Activated naive CD8-positive, alpha-beta T cell treated with anti-CD3 and anti-CD28 coated beads, Interleukin-2, amount 50 U/mL, for 24 hours (primary cell): ENCODE results near the gene ASCL4.

Experiments
- ATAC-seq: fragments of 150-1000 bp; cut with Tn5 transposase; one replicate; pipeline ENCODE4 v1.10.0; 2021
- DNase-seq: peaks from one replicate; pipeline ENCODE4 v3.0.0; 2021
- H3K27ac Mint-ChIP-seq: one replicate; pipeline ENCODE4 v1.8.0; 2021; ENCODE audit warnings: mild to moderate bottlenecking, mixed read lengths
- H3K27me3 Mint-ChIP-seq: one replicate; pipeline ENCODE4 v1.8.0; 2021; ENCODE audit warnings: mixed read lengths
- H3K36me3 Mint-ChIP-seq: one replicate; pipeline ENCODE4 v1.8.0; 2021; ENCODE audit warnings: low read depth, mixed read lengths
- H3K4me1 Mint-ChIP-seq: one replicate; pipeline ENCODE4 v1.8.0; 2021; ENCODE audit warnings: mixed read lengths
- H3K4me3 Mint-ChIP-seq: one replicate; pipeline ENCODE4 v1.8.0; 2021; ENCODE audit warnings: mild to moderate bottlenecking, moderate library complexity, mixed read lengths
- H3K9me3 Mint-ChIP-seq: one replicate; pipeline ENCODE4 v1.8.0; 2021; ENCODE audit warnings: mixed read lengths

ASCL4 gene

DNA sequence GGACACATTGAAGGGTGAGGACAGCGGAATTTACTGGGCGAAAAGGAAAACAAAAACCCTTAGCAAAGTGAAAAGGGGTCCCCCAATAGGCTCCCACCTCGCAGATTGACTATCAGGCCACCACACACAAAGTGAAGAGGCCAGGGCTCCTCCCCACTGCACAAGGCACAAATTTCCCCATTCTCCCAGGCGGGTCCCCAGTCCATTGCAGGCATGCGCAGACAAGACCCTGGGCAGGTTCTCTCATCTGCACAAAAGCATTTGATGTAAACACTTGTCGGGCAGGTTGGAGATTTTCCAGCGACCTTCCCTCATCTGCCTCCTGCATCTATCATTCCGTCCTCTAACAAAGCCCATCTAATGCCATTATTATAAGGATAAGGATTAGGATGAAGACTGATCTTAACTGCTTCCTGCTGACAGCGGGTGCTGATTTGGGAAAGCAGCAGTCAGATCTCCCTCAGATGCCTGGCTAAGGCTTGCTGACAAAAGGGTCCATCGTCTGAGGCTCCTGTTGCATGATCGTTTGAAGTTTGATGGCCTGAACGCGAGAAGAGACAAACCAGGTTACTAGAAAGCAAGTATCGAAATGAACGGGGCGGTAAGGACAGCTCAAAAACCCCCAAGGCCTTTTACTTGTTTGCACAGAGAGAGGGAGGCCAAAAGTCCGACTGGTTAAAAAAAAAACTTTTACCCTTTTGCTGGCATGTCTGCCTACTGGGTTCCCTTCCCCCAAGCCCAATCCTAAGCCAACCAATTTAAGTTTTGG, 14.4 kb downstream of the ASCL4 start:
- no peak overlapping the region for H3K4me3 Mint-ChIP-seq
- H3K4me1 Mint-ChIP-seq, result no peaks in the 10 kb centered on the region
- peaks cover 8% of the 10 kb centered on the region for H3K9me3 Mint-ChIP-seq
- ATAC-seq, result no peak
- H3K27ac Mint-ChIP-seq, result no peak overlapping the region
- DNase-seq, result no peak
- peaks cover 2% of the 10 kb centered on the region for H3K27me3 Mint-ChIP-seq
- H3K36me3 Mint-ChIP-seq, result no peaks in the 10 kb centered on the region

DNA sequence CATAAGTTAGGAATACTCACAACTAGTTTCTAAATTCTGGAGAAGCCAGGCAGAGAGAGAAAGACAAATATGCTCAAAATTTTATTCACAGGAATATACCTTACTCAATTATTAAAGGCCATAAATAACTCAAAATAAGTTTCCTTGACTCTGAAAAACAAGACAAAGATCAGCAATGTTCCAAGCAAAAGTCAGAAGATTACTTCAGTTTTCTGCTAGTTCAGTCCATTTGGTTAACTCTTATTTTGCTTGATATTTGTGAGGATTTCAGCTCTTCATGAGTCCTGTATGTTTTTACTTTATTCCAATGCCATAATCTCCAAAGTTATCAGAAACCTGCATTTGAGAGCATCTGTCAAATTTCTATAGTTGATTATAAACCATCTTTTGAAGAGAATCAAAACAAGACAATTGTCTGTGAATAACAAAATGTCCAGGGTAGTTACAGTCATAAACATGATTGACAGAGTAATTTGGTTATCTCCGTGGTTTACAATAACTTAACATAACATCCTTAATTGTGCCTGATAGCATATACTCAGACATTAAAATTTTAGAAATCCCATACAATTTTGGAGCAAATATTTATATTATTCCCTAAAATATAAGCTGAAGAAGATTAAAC, 17.1 kb downstream of the ASCL4 start:
- DNase-seq (no peak), ATAC-seq (no peak)
- Mint-ChIP-seq H3K27ac (no peak overlapping the region), H3K4me1 (no peaks in the 10 kb centered on the region), H3K27me3 (peaks cover 14% of the 10 kb centered on the region), H3K4me3 (no peak overlapping the region), H3K36me3 (no peaks in the 10 kb centered on the region), H3K9me3 (peaks cover 8% of the 10 kb centered on the region)

DNA sequence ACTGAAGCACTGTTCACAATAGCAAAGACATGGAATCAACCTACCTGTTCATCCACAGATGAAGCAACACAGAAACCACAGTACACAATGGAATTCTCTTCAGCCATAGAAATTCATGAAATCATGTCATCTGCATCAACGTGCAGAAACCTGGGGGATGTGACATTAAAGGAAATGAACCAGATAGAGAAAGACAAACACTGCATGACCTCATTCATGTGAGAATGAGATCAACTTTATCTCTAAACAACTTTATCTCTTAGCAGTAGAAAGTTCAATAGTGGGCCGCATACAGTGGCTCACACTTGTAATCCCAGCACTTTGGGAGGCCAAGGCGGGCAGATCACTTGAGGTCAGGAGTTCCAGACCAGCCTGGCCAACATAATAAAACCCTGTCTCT, 19.9 kb downstream of the ASCL4 start:
- H3K27me3 Mint-ChIP-seq, result peaks cover 15% of the 10 kb centered on the region
- peaks cover 8% of the 10 kb centered on the region for H3K9me3 Mint-ChIP-seq
- H3K4me1 Mint-ChIP-seq, result no peaks in the 10 kb centered on the region
- H3K36me3 Mint-ChIP-seq, result no peaks in the 10 kb centered on the region
- H3K27ac Mint-ChIP-seq, result no peak overlapping the region
- H3K4me3 Mint-ChIP-seq, result no peak overlapping the region
- ATAC-seq (no peak), DNase-seq (no peak)

DNA sequence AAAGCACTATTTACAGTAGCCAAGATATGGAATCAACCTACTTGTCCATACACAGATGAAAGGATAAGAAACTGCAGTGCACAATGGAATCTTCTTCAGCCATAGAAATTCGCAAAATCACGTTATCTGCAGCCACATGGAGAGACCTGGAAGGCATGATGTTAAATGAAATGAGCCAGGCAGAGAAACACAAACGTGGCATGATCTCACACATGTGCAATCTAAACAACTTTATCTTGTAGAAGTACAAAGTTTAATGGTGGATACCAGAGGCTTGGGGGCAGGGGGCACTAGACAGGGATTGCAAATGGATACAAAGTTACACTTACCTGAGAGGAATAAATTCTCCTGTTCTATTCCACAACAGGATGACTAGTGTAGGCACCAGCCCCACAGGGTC, 24.1 kb downstream of the ASCL4 start:
- no peak for ATAC-seq
- Mint-ChIP-seq H3K36me3 (no peaks in the 10 kb centered on the region), H3K9me3 (no peaks in the 10 kb centered on the region), H3K27ac (no peak overlapping the region), H3K27me3 (peaks cover 18% of the 10 kb centered on the region), H3K4me1 (no peaks in the 10 kb centered on the region), H3K4me3 (no peak overlapping the region)
- no peak for DNase-seq

DNA sequence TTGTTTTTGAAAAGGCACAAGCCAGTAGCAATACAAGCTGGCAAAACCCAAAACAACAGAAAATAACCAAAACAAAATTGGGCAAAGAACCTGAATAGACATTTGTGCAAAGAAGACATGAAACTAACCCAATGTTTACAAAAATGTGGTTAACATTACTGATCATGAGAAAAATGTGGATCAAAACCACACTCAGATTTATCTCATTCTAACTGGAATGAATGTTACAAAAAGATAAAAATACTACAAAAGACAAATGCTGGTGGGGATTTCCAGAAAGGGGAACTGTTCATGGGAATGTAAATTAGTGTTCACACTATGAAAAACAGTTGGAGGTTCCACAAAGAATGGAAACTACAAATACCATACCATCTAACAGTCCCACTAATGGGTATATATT, 26.6 kb downstream of the ASCL4 start:
- ATAC-seq (no peak), DNase-seq (no peak)
- no peaks in the 10 kb centered on the region for H3K4me1 Mint-ChIP-seq

DNA sequence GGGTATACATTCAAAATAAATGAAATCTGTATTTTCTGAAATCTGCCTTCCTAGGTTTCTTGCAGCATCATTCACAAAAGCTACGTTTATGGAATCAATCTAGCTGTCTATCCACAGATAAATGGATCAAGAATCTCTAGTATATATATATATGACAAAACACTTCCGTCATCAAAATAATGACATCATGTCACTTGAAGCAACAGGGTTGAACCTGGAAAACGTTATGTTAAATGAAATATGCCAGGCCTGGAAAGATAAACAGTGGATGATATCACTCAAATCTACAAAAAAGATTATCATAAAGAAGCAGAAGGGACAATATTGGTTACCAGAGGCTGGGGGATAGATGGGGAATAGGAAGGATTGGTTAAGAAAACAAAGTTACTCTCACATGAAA, 28.6 kb downstream of the ASCL4 start:
- H3K4me1 Mint-ChIP-seq, result no peaks in the 10 kb centered on the region
- H3K36me3 Mint-ChIP-seq, result no peaks in the 10 kb centered on the region
- H3K9me3 Mint-ChIP-seq, result no peaks in the 10 kb centered on the region
- DNase-seq (no peak), ATAC-seq (no peak)
- no peak overlapping the region for H3K27ac Mint-ChIP-seq
- H3K4me3 Mint-ChIP-seq, result no peak overlapping the region
- peaks cover 4% of the 10 kb centered on the region for H3K27me3 Mint-ChIP-seq

More for the DNA sequence above, 26.6 kb downstream of the ASCL4 start:
- Mint-ChIP-seq H3K27me3 (peaks cover 4% of the 10 kb centered on the region), H3K4me3 (no peak overlapping the region), H3K9me3 (no peaks in the 10 kb centered on the region), H3K36me3 (no peaks in the 10 kb centered on the region), H3K27ac (no peak overlapping the region)

DNA sequence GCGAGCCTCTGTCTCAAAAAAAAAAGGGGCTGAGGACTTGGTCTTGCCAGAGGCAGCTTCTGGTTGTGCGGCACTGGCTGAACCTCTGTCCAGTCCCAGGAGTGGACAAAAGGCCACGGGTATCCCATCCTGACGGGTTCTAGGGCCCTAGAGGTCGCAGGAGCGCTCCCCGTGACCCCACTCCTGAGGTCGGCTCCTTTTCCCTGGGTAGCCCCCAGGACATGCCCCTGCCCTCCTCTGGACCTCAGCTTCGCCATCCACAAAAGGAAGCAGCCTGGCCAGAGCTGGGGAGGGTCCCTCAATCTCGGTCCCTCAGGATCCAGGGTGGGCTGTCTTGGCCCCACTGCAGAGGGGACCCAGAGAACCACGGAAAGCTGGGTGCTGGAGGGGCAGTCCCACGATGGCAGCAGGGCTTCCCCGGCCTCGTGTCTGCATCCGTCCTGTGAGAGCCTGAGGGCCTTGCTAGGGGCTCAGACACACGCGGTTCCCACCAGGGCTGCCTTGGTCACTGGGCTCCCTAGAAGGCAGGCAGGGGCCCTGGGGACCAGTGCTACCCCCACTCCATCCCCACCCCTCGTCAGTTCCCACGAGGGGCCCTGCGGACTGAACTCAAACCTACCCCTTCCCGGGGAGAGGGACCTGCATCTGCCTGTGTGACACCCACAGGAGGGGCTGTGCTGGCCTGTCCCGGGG, 31.1 kb downstream of the ASCL4 start:
- ATAC-seq (no peak), DNase-seq (no peak)
- H3K27me3 Mint-ChIP-seq, result peaks cover 2% of the 10 kb centered on the region
- no peaks in the 10 kb centered on the region for H3K36me3 Mint-ChIP-seq
- H3K9me3 Mint-ChIP-seq, result no peaks in the 10 kb centered on the region
- no peak overlapping the region for H3K27ac Mint-ChIP-seq
- H3K4me1 Mint-ChIP-seq, result no peaks in the 10 kb centered on the region
- no peak overlapping the region for H3K4me3 Mint-ChIP-seq

DNA sequence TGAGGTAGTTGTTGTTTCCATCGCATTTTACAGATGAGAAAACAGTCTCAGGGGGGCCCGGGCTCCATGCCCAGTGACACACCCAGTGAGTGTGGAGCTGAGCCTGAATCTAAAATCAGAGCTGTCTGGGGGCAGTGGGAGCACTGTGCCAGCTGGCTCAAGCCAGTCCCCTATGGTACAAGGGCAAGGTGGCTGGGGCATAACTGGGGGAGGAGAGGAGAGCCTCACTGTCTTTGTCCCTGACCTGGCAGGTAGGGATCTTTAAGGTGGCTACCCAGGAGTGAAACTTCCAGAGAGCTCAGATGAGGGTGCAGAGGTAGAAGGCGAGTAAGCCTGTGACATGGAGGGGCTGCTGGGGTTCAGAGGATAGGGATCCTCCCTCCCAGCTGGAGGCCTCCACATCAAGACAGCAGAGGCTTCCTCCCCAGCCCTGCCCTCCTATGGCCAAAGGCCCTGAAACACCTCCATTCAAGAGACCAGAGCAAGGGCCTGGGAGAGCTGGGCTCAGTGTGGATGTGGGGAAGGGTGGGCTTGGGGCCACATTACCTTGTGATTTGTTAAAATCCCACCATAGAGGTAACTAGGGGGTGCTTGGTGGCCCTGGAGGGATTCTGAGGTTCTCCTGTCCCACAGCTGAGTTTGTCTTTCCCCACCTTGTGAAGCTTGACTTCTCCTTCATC, 33.1 kb downstream of the ASCL4 start:
- peaks cover under 1% of the 10 kb centered on the region for H3K27me3 Mint-ChIP-seq
- H3K36me3 Mint-ChIP-seq, result no peaks in the 10 kb centered on the region
- H3K9me3 Mint-ChIP-seq, result no peaks in the 10 kb centered on the region
- no peak overlapping the region for H3K27ac Mint-ChIP-seq
- no peak overlapping the region for H3K4me3 Mint-ChIP-seq
- no peaks in the 10 kb centered on the region for H3K4me1 Mint-ChIP-seq
- ATAC-seq (no peak), DNase-seq (no peak)

DNA sequence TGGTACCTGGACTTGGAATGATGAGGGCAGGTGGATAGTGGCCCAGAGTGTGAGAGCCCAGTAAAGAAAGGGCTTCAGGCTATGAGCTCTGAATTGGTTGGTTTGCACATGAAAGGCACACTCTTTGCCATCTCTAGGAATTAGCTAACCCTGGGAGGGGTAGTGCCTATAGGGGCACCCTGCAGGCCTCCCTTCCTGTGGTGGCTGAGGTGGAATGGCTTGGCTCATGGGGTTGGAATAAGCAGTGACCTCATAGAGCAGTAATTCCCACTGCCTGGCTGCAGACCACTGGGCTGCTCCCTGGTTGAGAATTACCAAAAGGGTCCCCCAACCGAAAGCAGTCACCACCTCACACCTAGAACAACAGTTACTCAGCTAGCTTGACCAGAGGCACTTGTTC, 42.7 kb downstream of the ASCL4 start:
- DNase-seq (no peak), ATAC-seq (no peak)
- no peak overlapping the region for H3K27ac Mint-ChIP-seq
- no peak overlapping the region for H3K4me3 Mint-ChIP-seq
- H3K36me3 Mint-ChIP-seq, result no peaks in the 10 kb centered on the region
- peaks cover 2% of the 10 kb centered on the region for H3K27me3 Mint-ChIP-seq
- H3K4me1 Mint-ChIP-seq, result no peaks in the 10 kb centered on the region
- peaks cover 12% of the 10 kb centered on the region for H3K9me3 Mint-ChIP-seq

DNA sequence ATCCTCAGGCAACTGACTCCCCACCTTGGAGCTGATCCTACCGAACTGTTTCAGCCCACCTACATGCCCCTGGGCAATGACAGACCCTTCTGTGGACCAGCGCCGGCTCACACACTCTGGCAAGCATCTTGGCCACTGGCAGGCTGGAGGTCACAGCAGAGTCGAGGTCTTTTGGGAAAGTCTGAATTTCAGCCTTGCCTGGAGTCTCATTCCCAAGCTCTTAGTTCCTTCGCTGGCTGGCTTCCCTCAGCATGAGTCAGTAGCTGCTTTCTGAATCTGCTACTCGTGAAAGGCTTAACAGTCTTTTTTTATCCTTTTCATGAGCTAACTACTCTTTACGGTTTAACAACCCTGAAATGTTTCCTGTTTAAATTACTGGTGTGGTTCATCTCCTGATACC, 44.5 kb downstream of the ASCL4 start:
- ATAC-seq (no peak), DNase-seq (no peak)
- peaks cover 12% of the 10 kb centered on the region for H3K9me3 Mint-ChIP-seq
- H3K4me1 Mint-ChIP-seq, result no peaks in the 10 kb centered on the region
- no peak overlapping the region for H3K4me3 Mint-ChIP-seq
- no peak overlapping the region for H3K27ac Mint-ChIP-seq
- no peaks in the 10 kb centered on the region for H3K36me3 Mint-ChIP-seq
- no peaks in the 10 kb centered on the region for H3K27me3 Mint-ChIP-seq

DNA sequence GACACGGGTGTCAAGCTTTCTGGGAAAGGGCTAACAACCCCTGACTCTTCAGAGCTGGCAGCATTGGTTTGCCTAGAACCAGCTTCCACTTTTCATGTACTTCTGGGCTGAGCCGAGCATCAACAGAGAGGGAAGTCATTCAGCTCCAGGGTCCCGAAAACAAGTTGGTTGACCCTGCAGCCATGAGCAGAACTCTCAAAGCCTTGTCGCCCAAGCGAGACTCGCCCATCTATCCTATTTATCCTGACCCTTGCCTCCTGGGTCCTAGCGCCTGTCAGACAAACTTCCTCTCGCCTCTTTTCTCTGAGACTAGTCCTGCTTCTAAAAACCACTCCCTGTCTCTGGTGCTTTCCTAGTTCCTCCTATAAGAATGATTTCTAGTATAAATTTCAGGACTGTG, 47.9 kb downstream of the ASCL4 start:
- H3K36me3 Mint-ChIP-seq, result peaks cover 2% of the 10 kb centered on the region
- no peak overlapping the region for H3K4me3 Mint-ChIP-seq
- H3K27me3 Mint-ChIP-seq, result no peaks in the 10 kb centered on the region
- DNase-seq (no peak), ATAC-seq (no peak)
- no peak overlapping the region for H3K27ac Mint-ChIP-seq
- H3K4me1 Mint-ChIP-seq, result no peaks in the 10 kb centered on the region
- H3K9me3 Mint-ChIP-seq, result peaks cover 38% of the 10 kb centered on the region
